Keratinocyte (primary cell): Measurements from ENCODE around the gene RARA. TPM values are rescaled to one million over a fixed set of nuclear protein-coding genes. Genes with fewer than 3 reads are reported as not detected.
A peak's percentile ranks its signal among the peaks of the same experiment; 100 is the strongest.

Experiments
- DNase-seq: peaks from one replicate; pipeline ENCODE4 v3.0.0-alpha.2; 2011; ENCODE audit warnings: low read depth, missing footprints, low spot score
- FAIRE-seq: peaks from 2 replicates; lab custom pipeline; 2011; peaks lifted over from hg19 to GRCh38; lab: Jason Lieb, UNC
- H2AFZ ChIP-seq: 2 replicates; pipeline ENCODE4 v1.6.0; 2012; ENCODE audit warnings: low read length, control low read depth, inconsistent platforms; ENCODE audit not compliant: control insufficient read depth
- H3K27ac ChIP-seq: 2 replicates; pipeline ENCODE4 v1.5.1; 2011; ENCODE audit warnings: low read length; ENCODE audit not compliant: control insufficient read depth, insufficient read depth
- H3K27me3 ChIP-seq: 3 replicates; pipeline ENCODE4 v1.6.0; 2011; ENCODE audit warnings: low read length; ENCODE audit not compliant: control insufficient read depth, insufficient read depth; ENCODE audit errors: extremely low read depth
- H3K36me3 ChIP-seq, 2 experiments: 2 replicates in 1 of 2; 3 replicates in 1 of 2; pipeline ENCODE4 v1.5.1; 2011; ENCODE audit warnings: low read length in 2 of 2, mild to moderate bottlenecking in 1 of 2; ENCODE audit not compliant: control insufficient read depth in 2 of 2, insufficient read depth in 2 of 2; ENCODE audit errors: extremely low read depth in 1 of 2
- H3K4me1 ChIP-seq: 3 replicates; pipeline ENCODE4 v1.5.1; 2011; ENCODE audit warnings: low read length; ENCODE audit not compliant: control insufficient read depth, insufficient read depth; ENCODE audit errors: extremely low read depth
- H3K4me2 ChIP-seq: 3 replicates; pipeline ENCODE4 v1.6.0; 2011; ENCODE audit warnings: low read depth, low read length; ENCODE audit not compliant: control insufficient read depth, insufficient read depth; ENCODE audit errors: extremely low read depth
- H3K4me3 ChIP-seq, 3 experiments: fragments of 200-600 bp in 1 of 3; sonication (generic) in 1 of 3; 2 replicates in 2 of 3; 3 replicates in 1 of 3; pipeline ENCODE4 v1.5.1; 2011 to 2016; ENCODE audit warnings: low read length in 3 of 3, mild to moderate bottlenecking in 3 of 3, control low read depth in 2 of 3, inconsistent platforms in 1 of 3, low read depth in 1 of 3, mixed read lengths in 1 of 3, mixed run types in 1 of 3, moderate library complexity in 1 of 3; ENCODE audit not compliant: control insufficient read depth in 2 of 3, insufficient read depth in 2 of 3; ENCODE audit errors: extremely low read depth in 1 of 3
- H3K79me2 ChIP-seq: 2 replicates; pipeline ENCODE4 v1.6.0; 2012; ENCODE audit warnings: low read length; ENCODE audit not compliant: control insufficient read depth, insufficient read depth
- H3K9ac ChIP-seq: 3 replicates; pipeline ENCODE4 v1.6.0; 2011; ENCODE audit warnings: low read length; ENCODE audit not compliant: control insufficient read depth, insufficient read depth; ENCODE audit errors: extremely low read depth
- H3K9me1 ChIP-seq: 3 replicates; pipeline ENCODE4 v1.6.0; 2011; ENCODE audit warnings: low read length; ENCODE audit not compliant: control insufficient read depth, insufficient read depth; ENCODE audit errors: extremely low read depth
- H3K9me3 ChIP-seq: 2 replicates; pipeline ENCODE4 v1.5.1; 2012; ENCODE audit warnings: low read depth, low read length; ENCODE audit not compliant: control insufficient read depth
- H4K20me1 ChIP-seq: 3 replicates; pipeline ENCODE4 v1.6.0; 2011; ENCODE audit warnings: low read length; ENCODE audit not compliant: control insufficient read depth, insufficient read depth; ENCODE audit errors: extremely low read depth
- EZH2 ChIP-seq: IDR thresholded peaks from one replicate; pipeline ENCODE4 v1.6.1; 2012; ENCODE audit warnings: inconsistent platforms, mild to moderate bottlenecking, low read length, moderate library complexity
- dilution Hi-C: fragments of 300-500 bp; cut with MboI; formaldehyde crosslinking; loops from one replicate; pipeline ENCODE4 v1.7.0; 2020; ENCODE audit warnings: low sequenced_read_pairs; ENCODE audit not compliant: extremely low pct_ligation_motif_present
- polyA plus RNA-seq, 5 experiments: library from polyadenylated mRNA; depleted of rRNA in 3 of 5; stranded (reverse) in 3 of 5; stranded (forward) in 1 of 5; unstranded in 1 of 5; fragments of >200 nt; gene quantifications; 1 replicate in 1 of 5; 2 replicates in 3 of 5; 3 replicates in 1 of 5; pipeline versions ENCODE4 v1.2.1 to v1.2.3, GENCODE V29; 2011 to 2012; ENCODE audit warnings: missing spikeins in 2 of 5, low read depth in 1 of 5, low replicate concordance in 1 of 5
- TF ChIP-seq, protein P1 (sequence below), 3 experiments: IDR thresholded peaks in 1 of 3; conservative IDR thresholded peaks in 1 of 3; optimal IDR thresholded peaks in 1 of 3; 2 replicates in 2 of 3; 3 replicates in 1 of 3; pipeline versions ENCODE3 to v1.5.1; 2011; ENCODE audit warnings: low read length in 3 of 3, mild to moderate bottlenecking in 3 of 3, moderate library complexity in 2 of 3, control low read depth in 1 of 3, inconsistent platforms in 1 of 3; ENCODE audit not compliant: insufficient read depth in 2 of 3; ENCODE audit errors: extremely low read depth in 1 of 3

Gene RARA
- polyA plus RNA-seq, 1 donor (not counting 4 experiments of a cell fraction or from before 2014, with no cell fraction given), result 3.8 TPM

DNA sequence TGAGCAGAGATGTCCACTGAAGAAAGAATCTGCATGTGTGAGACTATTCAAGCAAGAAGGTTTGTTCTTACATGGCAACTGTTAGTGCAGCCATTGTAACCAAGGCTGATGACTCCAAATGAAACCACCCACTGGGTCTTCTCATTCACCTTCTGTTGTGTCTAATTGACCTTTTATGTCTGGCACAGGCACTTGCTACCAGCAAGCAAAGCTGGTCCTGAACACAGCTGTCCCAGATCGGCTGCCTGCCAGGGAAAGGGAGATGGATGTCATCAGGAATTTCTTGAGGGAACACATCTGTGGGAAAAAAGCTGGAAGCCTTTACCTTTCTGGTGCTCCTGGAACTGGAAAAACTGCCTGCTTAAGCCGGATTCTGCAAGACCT lies 17.7 kb upstream of the RARA start:
- H3K9me3 ChIP-seq, result no peaks in the 10 kb centered on the region
- peak overlapping the region; percentile 21 for H3K27ac ChIP-seq
- no peak overlapping the region for H3K4me3 ChIP-seq
- H3K4me2 ChIP-seq, result no peak overlapping the region
- no peaks in the 10 kb centered on the region for H3K27me3 ChIP-seq
- H3K9ac ChIP-seq, result no peak overlapping the region
- H4K20me1 ChIP-seq, result no peaks in the 10 kb centered on the region
- dilution Hi-C loops, result no loop called here
- H3K36me3 ChIP-seq, result peaks cover 2 to 22% of the 10 kb centered on the region in 2 experiments
- no peaks in the 10 kb centered on the region for H3K9me1 ChIP-seq
- H2AFZ ChIP-seq, result no peak overlapping the region
- peaks cover 9% of the 10 kb centered on the region for H3K4me1 ChIP-seq
- peaks cover 10% of the 10 kb centered on the region for H3K79me2 ChIP-seq
- TF ChIP-seq EZH2, result no peak
- TF ChIP-seq, protein P1, sequence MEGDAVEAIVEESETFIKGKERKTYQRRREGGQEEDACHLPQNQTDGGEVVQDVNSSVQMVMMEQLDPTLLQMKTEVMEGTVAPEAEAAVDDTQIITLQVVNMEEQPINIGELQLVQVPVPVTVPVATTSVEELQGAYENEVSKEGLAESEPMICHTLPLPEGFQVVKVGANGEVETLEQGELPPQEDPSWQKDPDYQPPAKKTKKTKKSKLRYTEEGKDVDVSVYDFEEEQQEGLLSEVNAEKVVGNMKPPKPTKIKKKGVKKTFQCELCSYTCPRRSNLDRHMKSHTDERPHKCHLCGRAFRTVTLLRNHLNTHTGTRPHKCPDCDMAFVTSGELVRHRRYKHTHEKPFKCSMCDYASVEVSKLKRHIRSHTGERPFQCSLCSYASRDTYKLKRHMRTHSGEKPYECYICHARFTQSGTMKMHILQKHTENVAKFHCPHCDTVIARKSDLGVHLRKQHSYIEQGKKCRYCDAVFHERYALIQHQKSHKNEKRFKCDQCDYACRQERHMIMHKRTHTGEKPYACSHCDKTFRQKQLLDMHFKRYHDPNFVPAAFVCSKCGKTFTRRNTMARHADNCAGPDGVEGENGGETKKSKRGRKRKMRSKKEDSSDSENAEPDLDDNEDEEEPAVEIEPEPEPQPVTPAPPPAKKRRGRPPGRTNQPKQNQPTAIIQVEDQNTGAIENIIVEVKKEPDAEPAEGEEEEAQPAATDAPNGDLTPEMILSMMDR (optimal IDR thresholded peaks at IDR 0.05 in 1 of 3, IDR thresholded peaks at IDR 0.05 in 1 of 3, conservative IDR thresholded peaks at IDR 0.05 in 1 of 3; ENCODE audit: extremely low read depth in 1 of 3, insufficient read depth in 2 of 3, low read length in 3 of 3), result no peak
- FAIRE-seq (no peak), DNase-seq (no peak)

DNA sequence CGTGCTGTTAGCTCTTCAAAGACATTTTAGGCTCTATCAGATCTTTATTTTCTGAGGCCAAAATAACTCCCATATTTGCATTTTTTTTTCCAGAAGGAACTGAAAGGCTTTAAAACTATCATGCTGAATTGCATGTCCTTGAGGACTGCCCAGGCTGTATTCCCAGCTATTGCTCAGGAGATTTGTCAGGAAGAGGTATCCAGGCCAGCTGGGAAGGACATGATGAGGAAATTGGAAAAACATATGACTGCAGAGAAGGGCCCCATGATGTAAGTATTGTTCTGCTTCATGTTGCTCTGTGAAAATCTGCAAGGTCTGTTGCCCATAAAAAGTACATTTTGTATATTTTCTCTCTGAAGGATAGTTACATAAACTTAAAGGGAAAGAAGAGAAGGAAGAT lies 15.6 kb upstream of the RARA start:
- H3K4me3 ChIP-seq, result no peak overlapping the region
- no peaks in the 10 kb centered on the region for H3K27me3 ChIP-seq
- no peaks in the 10 kb centered on the region for H4K20me1 ChIP-seq
- H3K9me3 ChIP-seq, result no peaks in the 10 kb centered on the region
- DNase-seq (no peak), FAIRE-seq (no peak)
- no peak overlapping the region for H2AFZ ChIP-seq
- H3K27ac ChIP-seq, result no peak overlapping the region
- H3K4me1 ChIP-seq, result peaks cover 9% of the 10 kb centered on the region
- H3K36me3 ChIP-seq, result peaks cover 2 to 28% of the 10 kb centered on the region in 2 experiments
- H3K79me2 ChIP-seq, result peaks cover 8% of the 10 kb centered on the region
- TF ChIP-seq EZH2, result no peak
- TF ChIP-seq, protein P1 (optimal IDR thresholded peaks at IDR 0.05 in 1 of 3, IDR thresholded peaks at IDR 0.05 in 1 of 3, conservative IDR thresholded peaks at IDR 0.05 in 1 of 3; ENCODE audit: extremely low read depth in 1 of 3, insufficient read depth in 2 of 3, low read length in 3 of 3), result no peak
- H3K9ac ChIP-seq, result no peak overlapping the region
- no peaks in the 10 kb centered on the region for H3K9me1 ChIP-seq
- dilution Hi-C loops, result no loop called here
- H3K4me2 ChIP-seq, result no peak overlapping the region
